HG03469 (cell line): ENCODE measurements around the gene TPK1.
"Not testable (repeated sequence)": the region's sequence is repeated elsewhere in the genome, so short reads cannot be mapped to it uniquely, and the experiment has no call there.

ENCODE experiments used
- ATAC-seq: cut with Tn5 transposase; IDR thresholded peaks from one replicate; pipeline ENCODE4 v1.9.1; 2021; ENCODE audit warnings: mild to moderate bottlenecking, moderate library complexity, moderate number of reproducible peaks; ENCODE audit not compliant: unreplicated experiment

Gene TPK1

DNA sequence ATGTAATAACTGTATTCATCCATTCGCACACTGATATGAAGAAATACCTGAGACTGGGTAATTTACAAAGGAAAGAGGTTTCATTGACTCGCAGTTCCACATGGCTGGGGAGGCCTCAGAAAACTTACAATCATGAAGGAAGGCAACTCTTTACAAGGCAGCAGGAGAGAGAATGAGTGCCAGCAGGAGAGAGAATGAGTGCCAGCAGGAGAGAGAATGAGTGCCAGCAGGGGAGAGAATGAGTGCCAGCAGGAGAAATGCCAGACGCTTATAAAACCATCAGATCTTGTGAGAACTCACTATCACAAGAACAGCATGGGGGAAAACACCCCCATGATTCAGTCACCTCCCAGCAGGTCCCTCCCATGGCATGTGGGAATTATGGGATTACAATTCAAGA lies 58.0 kb downstream of the TPK1 start:
- ATAC-seq: not testable (repeated sequence)

DNA sequence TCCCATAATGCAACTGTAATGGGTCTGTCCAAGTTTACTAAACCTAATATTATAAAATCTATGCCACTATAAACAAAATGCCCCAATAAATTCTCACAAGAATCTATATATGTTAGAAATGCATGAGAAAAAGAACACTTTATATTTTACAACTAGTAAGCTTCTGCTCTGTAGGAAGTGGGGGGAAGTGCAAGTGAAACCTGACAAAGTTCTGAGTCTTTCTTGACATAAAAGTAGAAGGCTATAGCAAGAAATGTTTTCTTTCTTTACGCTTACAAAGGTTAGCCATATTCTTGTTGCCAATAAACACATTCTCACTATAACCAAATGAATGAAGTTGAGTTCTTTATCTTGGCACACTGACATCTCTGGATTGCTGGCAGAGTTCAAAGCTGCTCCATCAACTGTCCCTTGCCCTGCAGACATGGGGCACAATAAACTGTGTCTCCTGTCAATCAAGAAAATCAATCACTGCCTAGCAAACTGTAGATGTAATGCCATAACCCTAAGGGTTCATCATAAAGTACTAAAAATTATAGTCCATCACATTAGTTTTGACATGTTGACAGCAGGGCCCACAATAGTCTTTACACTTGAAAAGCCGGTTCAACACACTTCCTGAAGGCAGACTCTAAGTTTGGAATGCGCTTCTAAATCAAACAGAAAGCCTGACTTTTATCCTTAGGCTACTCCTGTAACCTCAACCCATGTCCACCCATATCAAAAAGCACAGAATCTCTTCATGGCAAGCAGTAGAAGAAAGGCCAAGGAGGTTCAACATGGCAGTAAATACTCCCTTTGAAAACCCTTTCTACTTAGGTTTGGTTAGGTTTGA lies 58.6 kb downstream of the TPK1 start:
- ATAC-seq: no peak

DNA sequence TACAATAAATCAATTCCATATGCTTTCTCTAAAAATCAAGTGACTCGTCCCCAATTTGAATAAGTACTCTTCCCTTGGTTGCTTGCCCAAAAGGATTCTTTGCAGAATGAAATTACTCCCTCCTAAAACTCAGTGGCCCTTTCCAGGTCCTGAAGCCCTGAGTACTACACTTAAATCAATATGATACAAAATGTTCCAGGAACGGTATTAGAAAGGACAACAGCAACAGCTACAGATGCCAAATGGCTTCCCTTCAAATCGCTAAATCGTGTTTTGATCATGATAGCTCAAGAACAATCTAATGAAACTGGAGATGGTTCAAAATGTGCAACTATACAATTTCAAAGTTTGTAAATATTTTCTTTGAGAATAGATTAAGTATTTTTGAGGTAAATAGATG lies 59.4 kb downstream of the TPK1 start:
- ATAC-seq: no peak

DNA sequence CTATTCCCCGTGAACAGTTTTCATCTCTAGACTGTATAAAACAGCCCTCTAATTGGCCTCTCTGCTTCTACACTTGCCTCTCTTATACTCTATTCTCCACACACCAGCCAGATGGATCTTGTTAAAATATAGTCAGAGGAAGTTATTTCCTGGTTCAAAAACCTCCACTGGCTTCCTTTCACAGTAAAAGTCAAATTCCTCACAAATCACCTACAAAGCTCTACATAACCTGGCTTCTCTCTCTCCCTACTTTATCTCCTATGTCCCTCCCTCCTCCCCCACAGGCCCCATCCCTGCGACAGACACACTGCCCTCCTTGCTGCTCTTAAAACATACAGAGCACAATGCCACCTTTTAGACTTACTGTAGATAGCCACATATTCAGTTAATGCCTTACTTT lies 60.1 kb downstream of the TPK1 start:
- no peak for ATAC-seq

DNA sequence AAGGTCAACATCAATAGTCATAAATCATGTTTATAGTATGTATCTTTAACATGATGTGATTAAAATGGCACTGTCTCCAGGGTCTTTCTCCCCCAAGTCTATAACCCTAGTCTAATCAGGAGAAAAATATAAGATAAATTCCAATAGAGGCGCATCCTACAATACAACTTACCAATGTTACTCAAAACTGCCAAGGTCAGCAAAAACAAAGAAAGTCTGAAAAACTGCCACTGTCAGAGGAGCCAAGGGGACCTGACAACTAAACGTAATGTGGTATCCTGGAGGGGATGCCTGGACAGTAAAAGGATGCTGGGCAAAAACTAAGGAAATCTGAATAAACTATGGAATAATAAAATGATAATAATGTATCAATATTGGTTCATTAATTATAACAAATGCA lies 63.9 kb downstream of the TPK1 start:
- no peak for ATAC-seq

DNA sequence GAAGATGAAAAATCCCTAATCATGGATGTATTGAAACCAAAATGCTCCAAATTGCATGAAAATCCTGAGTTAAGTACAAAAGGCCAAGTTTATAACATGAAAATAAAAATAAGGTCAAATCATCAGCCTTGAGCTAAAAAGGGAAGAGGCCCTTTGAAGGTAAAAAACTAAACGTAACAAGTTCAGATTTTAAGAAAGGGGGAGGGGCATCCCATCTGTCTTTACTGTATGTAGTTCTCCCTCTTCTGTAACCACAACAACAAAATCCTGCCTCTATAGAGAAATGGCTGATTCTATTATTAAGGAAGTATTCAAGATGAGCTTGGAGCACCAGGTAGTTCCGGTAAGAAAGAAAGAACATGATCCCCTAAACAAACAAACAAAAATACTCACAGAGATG lies 64.7 kb downstream of the TPK1 start:
- no peak for ATAC-seq

DNA sequence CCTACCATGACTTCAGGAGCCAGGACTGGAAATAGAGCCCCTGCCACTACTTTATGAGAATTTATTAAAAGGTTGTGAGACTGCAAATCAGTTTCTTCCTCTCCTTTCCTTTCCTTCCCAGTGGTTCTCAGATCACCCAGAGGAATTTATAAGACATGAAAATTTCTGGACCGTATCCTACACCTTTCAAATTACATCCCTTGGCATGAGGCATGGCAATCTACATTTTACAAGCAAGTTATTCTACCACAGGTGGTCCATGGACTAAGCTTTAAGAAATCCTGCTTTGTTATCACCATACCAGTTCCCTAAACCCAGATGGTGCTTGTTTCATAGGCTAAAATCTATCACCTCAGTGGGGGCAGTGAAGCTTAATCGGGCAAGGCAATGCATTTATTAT lies 66.5 kb downstream of the TPK1 start:
- ATAC-seq: no peak

DNA sequence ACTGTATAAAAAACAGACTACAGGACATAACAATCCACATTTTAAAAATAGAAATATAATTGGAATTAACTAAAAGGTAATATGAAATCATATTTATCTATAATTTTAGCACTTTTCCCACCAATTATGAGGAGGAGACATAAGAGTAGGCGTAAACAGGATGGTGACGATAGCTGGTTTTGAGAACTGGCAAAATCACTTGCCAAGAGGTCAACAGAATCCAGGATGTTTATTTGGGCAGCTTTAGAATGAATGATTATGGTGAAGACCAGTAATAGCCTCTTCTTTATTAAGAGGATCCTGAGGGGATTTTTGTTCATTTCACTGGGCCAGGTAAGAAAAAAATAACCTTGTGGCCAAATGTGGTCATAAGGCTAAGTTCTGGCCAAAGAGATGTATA lies 67.2 kb downstream of the TPK1 start:
- ATAC-seq: no peak

DNA sequence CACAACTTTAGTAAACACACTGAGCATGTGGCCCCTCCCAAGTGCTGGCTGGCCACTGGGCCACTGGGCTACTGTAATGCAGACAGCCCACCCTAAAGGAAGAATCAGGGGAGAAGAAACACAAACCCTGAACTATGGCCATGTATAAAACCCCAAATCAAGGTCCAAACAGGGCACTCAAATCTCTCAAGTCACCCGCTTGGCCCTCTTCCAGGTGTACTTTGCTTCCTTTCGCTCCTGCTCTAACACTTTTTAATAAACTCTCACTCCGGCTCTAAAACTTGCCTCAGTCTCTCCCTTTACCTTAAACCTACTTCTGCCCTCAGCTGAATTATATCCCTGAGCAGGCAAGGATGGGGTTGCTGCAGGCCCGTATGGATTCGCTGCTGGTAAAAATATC lies 72.6 kb downstream of the TPK1 start:
- no peak for ATAC-seq

DNA sequence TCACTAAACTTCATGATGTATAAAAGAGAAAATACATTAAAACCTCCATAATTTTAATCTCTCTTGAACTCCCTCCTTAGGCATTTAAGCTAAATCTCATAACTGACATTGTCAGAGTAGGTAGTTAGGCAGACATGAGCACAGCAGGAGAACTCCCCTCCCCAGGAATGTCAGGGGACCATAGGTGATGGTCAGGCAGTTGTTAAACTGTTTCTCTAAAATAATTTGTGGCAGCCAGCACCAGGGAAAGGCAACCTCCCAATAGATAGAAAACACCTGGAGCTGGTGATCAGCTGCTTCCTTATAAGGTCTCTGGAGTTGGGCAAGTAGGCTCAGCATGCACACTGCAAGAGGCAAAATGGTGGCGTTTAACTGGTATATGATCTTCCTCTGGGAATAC lies 73.0 kb downstream of the TPK1 start:
- ATAC-seq: no peak

DNA sequence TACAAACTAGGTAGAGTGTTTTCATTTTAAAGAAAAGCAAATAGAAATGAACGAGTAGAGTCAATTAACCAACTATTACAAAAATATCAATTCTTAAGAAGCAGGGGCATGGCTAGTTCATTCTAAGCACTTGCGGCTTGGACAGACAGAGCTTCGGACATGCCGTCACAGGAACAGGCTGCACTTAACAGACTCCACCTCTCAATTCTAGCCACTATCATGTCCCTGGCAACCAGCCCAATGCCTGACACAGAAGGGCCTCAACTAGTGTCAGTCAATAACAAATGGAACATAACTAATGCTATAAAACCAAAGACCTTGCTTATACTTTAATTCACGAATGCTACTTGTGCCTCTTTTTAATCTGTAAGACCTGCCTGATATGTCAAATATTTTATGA lies 74.4 kb downstream of the TPK1 start:
- ATAC-seq: no peak

DNA sequence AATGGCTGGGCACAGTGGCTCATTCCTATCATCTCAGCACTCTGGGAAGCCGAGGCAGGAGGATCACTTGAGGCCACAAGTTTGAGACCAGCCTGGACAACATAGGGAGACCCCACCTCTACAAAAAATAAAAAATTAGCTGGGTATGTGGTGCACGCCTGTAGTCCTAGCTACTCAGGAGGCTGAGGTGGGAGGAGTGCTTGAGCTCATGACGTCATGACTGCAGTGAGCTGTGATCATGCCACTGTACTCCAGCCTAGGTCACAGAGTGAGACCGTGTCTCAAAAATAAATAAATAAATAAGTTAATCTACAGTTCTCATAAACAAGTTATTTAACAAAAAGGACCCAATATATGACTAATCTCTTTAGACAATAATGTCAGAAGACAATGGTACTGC lies 76.2 kb downstream of the TPK1 start:
- ATAC-seq: no peak

DNA sequence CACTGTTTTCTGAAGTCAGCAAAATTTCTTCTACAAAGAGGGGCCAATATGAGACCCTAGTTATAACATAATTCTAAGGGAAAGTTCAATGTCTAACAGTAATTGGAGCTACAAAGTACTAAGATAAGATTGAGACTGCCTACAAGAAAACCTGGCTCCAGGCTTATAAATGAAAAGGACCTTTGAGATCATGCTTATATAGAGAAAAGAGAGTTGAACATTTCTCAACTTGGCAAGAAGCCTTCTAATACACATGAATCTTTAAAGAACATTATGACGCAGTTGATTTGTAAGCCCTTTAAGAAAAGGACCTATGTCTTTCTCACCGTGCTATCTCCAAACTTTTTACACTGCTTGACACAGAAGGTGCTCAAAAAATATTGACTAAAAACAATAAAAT lies 87.9 kb downstream of the TPK1 start:
- no peak for ATAC-seq

DNA sequence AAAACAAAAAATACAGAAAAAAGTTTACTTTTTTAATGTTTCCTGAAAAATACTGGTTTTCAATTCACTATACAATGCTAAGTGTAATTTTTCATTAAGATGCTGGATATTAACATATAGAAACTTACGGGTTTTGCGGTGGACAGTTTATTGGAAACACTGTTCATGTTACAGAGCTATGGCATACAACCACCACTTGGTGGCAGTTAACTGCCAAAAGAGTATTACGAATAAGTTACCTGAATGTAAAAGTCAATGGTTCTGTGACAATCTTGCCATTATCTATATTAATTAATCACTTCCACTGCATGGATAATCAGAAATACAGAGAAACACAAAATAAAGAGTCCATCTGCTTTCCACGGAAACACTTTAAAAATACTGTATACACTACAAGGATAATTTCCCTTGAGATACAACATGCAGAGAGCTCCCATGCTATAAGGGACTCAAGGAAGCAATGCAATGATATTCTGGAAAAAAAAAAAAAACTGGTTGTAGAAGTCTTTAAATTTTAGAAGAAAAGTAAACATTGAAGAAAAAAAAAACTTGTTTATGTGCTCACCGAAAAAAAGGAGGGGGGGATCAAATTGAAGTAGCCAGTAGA lies 97.0 kb downstream of the TPK1 start:
- ATAC-seq: peak; percentile 90

DNA sequence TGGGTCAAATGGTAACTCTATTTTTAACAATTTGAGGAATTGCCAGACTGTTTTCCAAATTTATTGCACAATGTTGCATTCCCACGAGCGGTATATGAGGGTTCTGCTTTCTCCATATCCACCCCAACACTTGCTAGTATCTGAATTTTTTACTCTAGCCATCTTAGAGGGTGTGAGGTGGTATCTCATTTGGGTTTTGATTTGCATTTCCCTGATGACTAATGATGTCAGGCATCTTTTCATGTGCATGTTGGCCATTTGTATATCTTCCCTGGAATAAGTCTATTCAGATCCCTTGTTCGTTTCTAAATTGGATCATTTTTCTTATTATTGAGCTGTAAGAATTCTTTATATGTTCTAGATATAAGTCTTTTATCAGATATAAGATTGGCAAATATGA lies 97.7 kb downstream of the TPK1 start:
- ATAC-seq: no peak

DNA sequence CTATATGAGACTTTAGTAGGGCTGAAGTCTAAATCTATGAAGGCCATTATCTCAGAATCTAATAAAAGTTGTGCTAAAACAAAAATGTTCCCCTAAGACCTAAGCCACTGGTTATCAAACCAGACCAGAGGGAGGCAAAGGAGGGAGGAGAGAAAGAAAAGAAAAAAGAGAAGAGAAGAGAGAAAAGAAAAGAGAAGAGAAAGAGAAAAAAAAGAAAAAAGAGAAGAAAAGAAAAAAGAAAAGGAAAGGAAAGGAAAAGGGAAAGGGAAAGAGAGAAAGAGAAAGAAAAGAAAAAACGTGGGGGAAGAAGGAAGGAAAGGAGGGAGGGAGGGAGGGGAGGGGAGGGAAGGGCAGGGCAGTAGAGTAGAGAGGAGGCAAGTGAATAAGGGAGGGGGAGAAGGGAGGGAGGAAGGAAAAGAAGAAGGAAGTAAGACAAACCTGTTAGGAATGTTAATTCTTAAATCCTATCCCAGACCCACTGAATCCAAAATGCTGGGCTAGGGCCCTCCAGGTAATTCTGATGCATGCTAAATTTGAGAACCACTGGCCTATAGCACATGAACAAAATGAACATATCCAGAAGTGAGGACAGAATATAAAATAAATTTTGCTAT lies 98.9 kb downstream of the TPK1 start:
- no peak for ATAC-seq

DNA sequence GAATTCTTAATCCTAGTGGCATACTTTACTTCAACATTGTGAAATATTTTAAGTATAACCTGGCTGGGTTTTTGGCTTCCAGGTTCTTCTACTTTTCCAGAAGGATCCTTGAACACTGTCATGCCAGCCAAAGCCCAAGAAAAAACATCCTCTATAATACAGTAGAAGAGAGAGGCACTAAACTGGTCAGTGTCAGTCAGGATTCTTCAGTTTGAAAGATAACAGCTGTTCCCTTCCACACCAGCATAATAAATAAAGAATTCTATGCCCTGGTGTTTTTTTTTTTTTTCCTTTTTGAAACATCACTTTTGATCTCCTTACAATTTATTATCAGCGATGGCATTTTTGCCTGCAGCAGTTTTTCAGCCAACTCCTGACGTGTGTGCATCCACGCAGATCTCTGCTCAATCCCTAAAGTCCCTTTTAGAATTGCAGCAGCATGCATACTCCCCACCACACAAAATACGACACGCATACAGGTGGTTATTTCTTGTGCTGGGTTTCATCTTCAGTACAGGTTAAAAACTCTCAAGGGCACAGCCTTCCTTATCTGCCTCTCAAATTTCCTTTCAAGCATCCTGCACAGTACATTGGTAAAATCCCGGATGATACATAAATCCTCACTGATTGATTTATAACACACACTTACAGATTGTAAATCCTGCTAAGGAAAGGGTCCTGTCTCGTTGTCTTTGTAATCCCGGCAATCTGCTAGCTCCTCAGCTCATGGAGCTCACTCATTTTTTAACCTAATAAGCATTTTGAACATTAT lies 100.2 kb downstream of the TPK1 start:
- ATAC-seq: no peak

DNA sequence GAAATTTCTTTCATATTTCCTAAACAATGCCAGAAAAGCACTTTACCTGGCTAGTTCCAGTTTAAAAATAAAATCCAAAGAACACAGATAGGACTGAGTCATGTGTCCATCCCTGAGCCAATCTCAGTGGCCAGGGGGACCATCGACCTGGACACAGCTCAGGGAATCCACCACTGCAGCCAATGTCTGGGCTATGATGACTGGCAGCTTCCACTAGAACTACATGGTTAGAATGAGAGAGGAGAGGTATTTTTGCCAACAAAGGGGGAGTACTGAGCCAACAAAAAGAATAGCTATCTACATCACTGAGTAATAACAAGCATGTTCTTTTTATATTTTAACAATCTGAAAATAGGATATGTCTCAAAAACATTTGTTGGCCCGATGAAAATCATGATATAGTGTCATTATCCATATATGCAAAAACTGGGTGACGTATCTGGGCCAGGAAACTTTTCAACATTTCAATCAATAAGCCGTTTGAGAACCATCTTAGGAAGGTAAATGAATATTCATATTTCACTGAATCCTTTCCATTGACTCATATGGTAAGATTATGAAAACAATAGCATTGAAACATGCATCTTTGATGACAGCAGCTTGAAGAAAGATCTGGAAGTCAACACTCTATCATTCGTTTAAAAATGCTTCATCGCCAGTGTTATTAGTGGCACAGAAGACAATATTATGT lies 104.0 kb downstream of the TPK1 start:
- no peak for ATAC-seq

DNA sequence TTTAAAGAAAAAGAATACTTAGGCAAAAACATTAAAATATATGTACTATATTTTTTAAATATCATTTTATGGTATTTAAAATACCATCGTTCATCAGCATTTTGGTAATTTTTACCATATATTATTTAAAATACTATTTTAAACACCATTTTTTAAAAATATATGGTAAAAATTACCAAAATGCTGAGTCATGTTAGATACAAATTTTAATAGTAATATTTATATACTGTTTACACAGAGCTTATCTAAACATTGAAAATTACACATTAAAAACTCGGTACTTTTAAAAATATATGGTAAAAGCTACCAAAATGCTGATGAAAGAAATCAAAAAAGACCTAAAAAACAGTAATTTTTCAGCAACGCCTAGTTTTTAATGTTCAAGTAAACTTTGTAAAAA lies 105.6 kb downstream of the TPK1 start:
- no peak for ATAC-seq

DNA sequence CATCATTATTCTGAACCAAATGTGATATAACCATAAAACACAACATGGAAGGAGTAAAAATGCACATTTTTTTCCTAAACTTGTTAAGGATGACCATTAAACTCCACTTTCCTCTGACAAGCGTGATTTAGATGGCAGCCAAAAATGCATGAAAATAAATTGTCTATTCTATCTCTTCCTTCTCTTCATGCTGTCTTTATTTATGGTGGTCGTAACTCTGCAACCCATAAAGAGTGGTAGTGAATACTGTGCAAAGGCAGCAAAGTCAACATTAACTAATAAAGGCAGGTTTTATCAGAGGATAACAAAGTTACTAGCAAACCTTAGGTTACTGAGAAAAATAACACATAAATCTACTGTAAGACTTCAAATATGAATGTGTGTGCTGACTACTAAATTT lies 106.6 kb downstream of the TPK1 start:
- no peak for ATAC-seq

DNA sequence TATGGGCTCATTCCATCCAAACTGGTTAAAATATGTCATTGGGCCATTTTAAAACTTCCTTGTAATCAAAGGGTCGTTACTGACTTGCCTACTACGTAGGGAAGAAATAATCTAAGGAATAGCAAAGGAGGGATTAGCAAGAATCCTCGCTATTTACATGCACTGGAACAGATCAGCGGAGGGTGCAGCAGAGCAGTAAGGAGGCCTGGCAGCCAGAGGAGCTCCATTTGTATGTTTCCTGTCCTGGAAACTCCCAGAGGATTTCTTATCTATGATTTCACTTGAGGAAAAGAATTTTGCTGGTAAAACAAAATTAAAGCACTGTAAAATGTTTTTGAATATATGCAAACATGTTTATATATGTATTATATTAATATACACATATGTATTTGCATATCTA lies 107.3 kb downstream of the TPK1 start:
- ATAC-seq: no peak
